ENCODE results near the gene DLG3. TPM values are rescaled to one million over a fixed set of nuclear protein-coding genes. Genes with fewer than 3 reads are reported as not detected.

Gene DLG3
- total RNA-seq, 1 donor from 2014 or later: 76.7 TPM

DNA sequence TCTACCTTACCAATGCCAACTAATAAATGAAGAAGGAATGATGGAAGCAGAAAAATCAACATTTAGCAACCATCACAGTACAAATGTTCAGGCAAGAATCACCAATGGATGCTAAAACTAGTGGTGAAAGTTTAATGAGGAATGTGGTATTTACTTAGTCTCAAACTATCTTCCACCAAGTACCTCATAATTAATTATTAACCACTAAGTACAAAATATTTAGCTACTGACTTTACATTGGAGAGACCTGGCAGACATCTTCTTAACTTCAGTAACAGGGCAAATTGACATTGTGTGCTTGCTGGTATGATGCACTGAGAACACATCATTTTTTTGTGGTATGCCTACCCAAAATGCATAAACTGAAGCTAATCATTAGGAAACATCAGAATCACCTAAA lies 82.4 kb downstream of the DLG3 start:
- no peak for DNase-seq
- H3K9me3 Mint-ChIP-seq (ENCODE audit: unreplicated experiment): no peaks in the 10 kb centered on the region
- no peaks in the 10 kb centered on the region for H3K36me3 Mint-ChIP-seq (ENCODE audit: unreplicated experiment)
- no peaks in the 10 kb centered on the region for H3K27me3 Mint-ChIP-seq (ENCODE audit: unreplicated experiment)
- H3K27ac Mint-ChIP-seq (ENCODE audit: unreplicated experiment): no peak overlapping the region
- no peak for TF ChIP-seq CTCF (IDR thresholded peaks at IDR 0.05; ENCODE audit: partially characterized antibody, unreplicated experiment)
- no peak overlapping the region for H3K4me3 Mint-ChIP-seq (ENCODE audit: unreplicated experiment)
- no peaks in the 10 kb centered on the region for H3K4me1 Mint-ChIP-seq (ENCODE audit: low read depth, unreplicated experiment)

DNA sequence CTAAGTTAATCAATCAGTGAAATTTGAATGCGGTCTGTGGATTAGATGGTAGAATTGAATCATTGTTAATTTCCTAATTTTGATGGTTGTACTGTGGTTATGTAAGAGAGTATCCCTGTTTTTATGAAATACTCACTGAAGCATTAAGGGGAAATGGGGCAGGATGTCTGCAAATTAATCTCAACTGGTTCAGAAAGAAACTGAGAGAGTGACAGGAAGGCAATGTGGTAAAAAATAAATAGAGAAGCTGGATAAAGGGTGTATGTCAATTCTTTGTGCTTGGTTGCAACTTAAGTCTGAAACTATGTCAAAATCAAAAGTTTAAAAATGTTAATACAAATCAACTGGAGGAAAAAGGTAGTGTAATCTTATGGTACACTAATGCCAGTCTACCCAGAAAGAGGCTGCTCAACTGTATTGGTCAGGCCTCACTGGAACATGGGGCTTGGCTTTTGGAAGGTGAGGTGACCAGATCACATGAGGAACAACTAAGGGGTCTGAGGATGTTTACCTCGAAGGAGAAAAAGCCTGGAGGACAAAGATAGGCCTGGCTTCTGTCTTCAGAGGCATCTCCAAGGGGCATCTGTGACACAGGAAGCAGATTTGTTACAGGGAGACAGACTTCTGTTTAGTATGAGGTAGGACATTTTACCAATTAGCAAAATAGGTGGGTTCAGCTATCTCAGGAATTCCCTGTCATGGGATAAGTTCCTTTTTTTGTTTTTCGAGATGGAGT lies 83.1 kb downstream of the DLG3 start:
- DNase-seq: no peak
- no peak overlapping the region for H3K4me3 Mint-ChIP-seq (ENCODE audit: unreplicated experiment)
- no peaks in the 10 kb centered on the region for H3K4me1 Mint-ChIP-seq (ENCODE audit: low read depth, unreplicated experiment)
- H3K27ac Mint-ChIP-seq (ENCODE audit: unreplicated experiment): no peak overlapping the region
- no peaks in the 10 kb centered on the region for H3K36me3 Mint-ChIP-seq (ENCODE audit: unreplicated experiment)
- TF ChIP-seq CTCF (IDR thresholded peaks at IDR 0.05; ENCODE audit: partially characterized antibody, unreplicated experiment): no peak
- no peaks in the 10 kb centered on the region for H3K9me3 Mint-ChIP-seq (ENCODE audit: unreplicated experiment)
- H3K27me3 Mint-ChIP-seq (ENCODE audit: unreplicated experiment): no peaks in the 10 kb centered on the region

GRCh38 chrX:70535198-70535597 lies 90.6 kb downstream of the DLG3 start:
- Mint-ChIP-seq H3K27ac (ENCODE audit: unreplicated experiment) (no peak overlapping the region), H3K27me3 (ENCODE audit: unreplicated experiment) (peaks cover 2% of the 10 kb centered on the region), H3K4me1 (ENCODE audit: low read depth, unreplicated experiment) (no peaks in the 10 kb centered on the region), H3K9me3 (ENCODE audit: unreplicated experiment) (peaks cover 2% of the 10 kb centered on the region), H3K36me3 (ENCODE audit: unreplicated experiment) (no peaks in the 10 kb centered on the region), H3K4me3 (ENCODE audit: unreplicated experiment) (no peak overlapping the region)
- no peak for TF ChIP-seq CTCF (IDR thresholded peaks at IDR 0.05; ENCODE audit: partially characterized antibody, unreplicated experiment)
- DNase-seq: no peak

DNA sequence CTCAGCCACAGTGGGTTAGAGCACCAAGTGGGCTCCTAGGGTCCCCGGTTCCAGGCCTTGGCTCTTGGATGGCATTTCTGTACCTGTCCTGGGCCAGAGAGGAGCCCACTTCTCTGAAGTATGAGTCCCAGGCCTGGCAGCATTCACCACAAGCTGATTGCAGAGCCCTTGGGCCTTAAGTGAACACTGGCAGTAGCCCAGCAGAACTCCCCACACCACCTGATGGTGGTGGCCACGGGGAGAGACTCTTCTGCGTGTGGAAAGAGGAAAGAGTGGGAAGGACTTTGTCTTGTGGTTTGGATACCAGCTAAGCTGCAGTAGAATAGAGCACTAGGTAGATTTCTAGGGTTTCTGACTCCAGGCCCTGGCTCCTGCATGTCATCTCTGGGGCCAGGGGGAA lies 104.8 kb downstream of the DLG3 start:
- Mint-ChIP-seq H3K36me3 (ENCODE audit: unreplicated experiment) (no peaks in the 10 kb centered on the region), H3K4me1 (ENCODE audit: low read depth, unreplicated experiment) (no peaks in the 10 kb centered on the region), H3K4me3 (ENCODE audit: unreplicated experiment) (no peak overlapping the region), H3K27ac (ENCODE audit: unreplicated experiment) (no peak overlapping the region), H3K9me3 (ENCODE audit: unreplicated experiment) (no peaks in the 10 kb centered on the region), H3K27me3 (ENCODE audit: unreplicated experiment) (no peaks in the 10 kb centered on the region)
- TF ChIP-seq CTCF (IDR thresholded peaks at IDR 0.05; ENCODE audit: partially characterized antibody, unreplicated experiment): no peak
- DNase-seq: no peak

GRCh38 chrX:70552130-70552704 lies 107.6 kb downstream of the DLG3 start:
- H3K36me3 Mint-ChIP-seq (ENCODE audit: unreplicated experiment): no peaks in the 10 kb centered on the region
- H3K9me3 Mint-ChIP-seq (ENCODE audit: unreplicated experiment): no peaks in the 10 kb centered on the region

More at GRCh38 chrX:70552130-70552704, 107.6 kb downstream of the DLG3 start:
- Mint-ChIP-seq H3K4me3 (ENCODE audit: unreplicated experiment) (no peak overlapping the region), H3K27ac (ENCODE audit: unreplicated experiment) (no peak overlapping the region), H3K4me1 (ENCODE audit: low read depth, unreplicated experiment) (no peaks in the 10 kb centered on the region), H3K27me3 (ENCODE audit: unreplicated experiment) (no peaks in the 10 kb centered on the region)
- no peak for DNase-seq
- no peak for TF ChIP-seq CTCF (IDR thresholded peaks at IDR 0.05; ENCODE audit: partially characterized antibody, unreplicated experiment)

Data from glutamatergic neuron (in vitro differentiated cells).